GM23338 (cell line): ENCODE measurements around the gene RAB15. TPM values are rescaled to one million over a fixed set of nuclear protein-coding genes. Genes with fewer than 3 reads are reported as not detected.

Source experiments
- ATAC-seq: fragments of 200-7000 bp; cut with Tn5 transposase; 3 replicates; pipeline ENCODE4 v1.9.1; 2020
- DNase-seq: peaks from one replicate; pipeline ENCODE4 v3.0.0-alpha.2; 2015; ENCODE audit warnings: low spot score
- H2AFZ ChIP-seq: fragments of 200-600 bp; sonication (generic); 2 replicates; pipeline ENCODE4 v1.8.0; 2016; ENCODE audit warnings: antibody characterized with exemption, mild to moderate bottlenecking, moderate library complexity
- H3F3A ChIP-seq: fragments of 200-600 bp; sonication (generic); replicated peaks from 2 replicates; pipeline ENCODE4 v1.8.0; 2017; ENCODE audit warnings: antibody characterized with exemption, mixed run types, low read depth
- H3K27ac ChIP-seq: fragments of 200-600 bp; sonication (generic); 2 replicates; pipeline ENCODE4 v1.6.1; 2016; ENCODE audit warnings: low read depth
- H3K27me3 ChIP-seq: fragments of 200-600 bp; sonication (generic); 2 replicates; pipeline ENCODE4 v1.8.0; 2016; ENCODE audit warnings: mild to moderate bottlenecking, mixed run types, moderate library complexity; ENCODE audit not compliant: insufficient read depth
- H3K36me3 ChIP-seq: fragments of 200-600 bp; sonication (generic); 2 replicates; pipeline ENCODE4 v1.8.0; 2016; ENCODE audit warnings: mild to moderate bottlenecking; ENCODE audit not compliant: insufficient read depth
- H3K4me1 ChIP-seq: fragments of 200-600 bp; sonication (generic); 2 replicates; pipeline ENCODE4 v1.8.0; 2016; ENCODE audit warnings: mild to moderate bottlenecking, moderate library complexity; ENCODE audit not compliant: insufficient read depth
- H3K4me2 ChIP-seq: fragments of 200-600 bp; sonication (generic); 2 replicates; pipeline ENCODE4 v1.7.1; 2017; ENCODE audit warnings: mixed run types
- H3K4me3 ChIP-seq: fragments of 200-600 bp; sonication (generic); 2 replicates; pipeline ENCODE4 v1.6.1; 2016; ENCODE audit warnings: mixed run types
- H3K79me2 ChIP-seq: fragments of 200-600 bp; sonication (generic); replicated peaks from 2 replicates; pipeline ENCODE4 v1.8.0; 2017; ENCODE audit warnings: mild to moderate bottlenecking; ENCODE audit not compliant: insufficient read depth
- H3K9me2 ChIP-seq: fragments of 200-600 bp; sonication (generic); 2 replicates; pipeline ENCODE4 v1.8.0; 2017; ENCODE audit not compliant: insufficient read depth
- H4K20me1 ChIP-seq: fragments of 200-600 bp; sonication (generic); replicated peaks from 2 replicates; pipeline ENCODE4 v1.8.0; 2017; ENCODE audit warnings: mild to moderate bottlenecking; ENCODE audit not compliant: insufficient read depth
- H3K27ac Mint-ChIP-seq: 2 replicates; pipeline ENCODE4 v1.8.0; 2020; ENCODE audit warnings: inconsistent platforms, mild to moderate bottlenecking, moderate library complexity, mixed read lengths
- H3K27me3 Mint-ChIP-seq: 3 replicates; pipeline ENCODE4 v1.8.0; 2022; ENCODE audit warnings: low read depth, mild to moderate bottlenecking, moderate library complexity, mixed read lengths, inconsistent platforms; ENCODE audit not compliant: insufficient read depth, poor library complexity
- H3K36me3 Mint-ChIP-seq: 3 replicates; pipeline ENCODE4 v1.8.0; 2021; ENCODE audit warnings: low read depth, mild to moderate bottlenecking, inconsistent platforms, moderate library complexity, mixed read lengths
- H3K4me1 Mint-ChIP-seq: 3 replicates; pipeline ENCODE4 v1.8.0; 2020; ENCODE audit warnings: mild to moderate bottlenecking, inconsistent platforms, mixed read lengths
- H3K4me3 Mint-ChIP-seq: 3 replicates; pipeline ENCODE4 v1.8.0; 2021; ENCODE audit warnings: moderate library complexity, mild to moderate bottlenecking, inconsistent platforms, mixed read lengths
- H3K9me3 Mint-ChIP-seq: 3 replicates; pipeline ENCODE4 v1.8.0; 2020; ENCODE audit warnings: moderate library complexity, mild to moderate bottlenecking, inconsistent platforms, mixed read lengths
- CREB1 ChIP-seq: fragments of 250-450 bp; sonication (Bioruptor Pico); IDR thresholded peaks from 2 replicates; pipeline ENCODE4 v1.5.0; 2020; ENCODE audit warnings: low read depth, mild to moderate bottlenecking, moderate library complexity
- CTCF ChIP-seq, 2 experiments: fragments of 200-600 bp in 1 of 2; sonication (generic) in 1 of 2; conservative IDR thresholded peaks; 2 replicates each; pipeline versions ENCODE4 v1.5.1 to v1.6.1; 2016 to 2017; ENCODE audit warnings: antibody characterized with exemption in 2 of 2, low read depth in 2 of 2, mild to moderate bottlenecking in 2 of 2, moderate library complexity in 1 of 2
- ETS1 ChIP-seq: IDR thresholded peaks from 2 replicates; pipeline ENCODE4 v1.6.1; 2016; ENCODE audit warnings: antibody characterized with exemption
- EZH2 ChIP-seq: fragments of 200-600 bp; sonication (generic); IDR thresholded peaks from one replicate; pipeline ENCODE4 v1.8.0; 2017; ENCODE audit warnings: antibody characterized with exemption, mild to moderate bottlenecking, low read depth; ENCODE audit not compliant: unreplicated experiment
- EZH2phosphoT487 ChIP-seq: fragments of 200-600 bp; sonication (generic); IDR thresholded peaks from one replicate; pipeline ENCODE4 v1.8.1; 2018; ENCODE audit warnings: antibody characterized with exemption; ENCODE audit not compliant: unreplicated experiment
- JUNB ChIP-seq: IDR thresholded peaks from one replicate; pipeline ENCODE4 v1.6.1; 2016; ENCODE audit warnings: antibody characterized with exemption; ENCODE audit not compliant: unreplicated experiment
- NANOG ChIP-seq: IDR thresholded peaks from 2 replicates; pipeline ENCODE4 v1.6.1; 2016; ENCODE audit warnings: antibody characterized with exemption, borderline replicate concordance
- POLR2AphosphoS5 ChIP-seq: IDR thresholded peaks from 2 replicates; pipeline ENCODE4 v1.6.1; 2016; ENCODE audit warnings: antibody characterized with exemption, low read depth
- REST ChIP-seq: IDR thresholded peaks from one replicate; pipeline ENCODE4 v1.6.1; 2018; ENCODE audit warnings: antibody characterized with exemption; ENCODE audit not compliant: unreplicated experiment
- STAT1 ChIP-seq: IDR thresholded peaks from one replicate; pipeline ENCODE4 v1.6.1; 2016; ENCODE audit warnings: antibody characterized with exemption; ENCODE audit not compliant: unreplicated experiment
- ZNF114 ChIP-seq: fragments of 250-450 bp; sonication (Bioruptor Pico); IDR thresholded peaks from 2 replicates; pipeline ENCODE4 v1.5.0; 2020; ENCODE audit warnings: mild to moderate bottlenecking, moderate library complexity
- ZNF331 ChIP-seq: fragments of 250-450 bp; sonication (Bioruptor Pico); IDR thresholded peaks from 2 replicates; pipeline ENCODE4 v1.5.0; 2020; ENCODE audit warnings: low read depth, mild to moderate bottlenecking, moderate library complexity
- ZNF462 ChIP-seq: fragments of 250-450 bp; sonication (Bioruptor Pico); IDR thresholded peaks from 2 replicates; pipeline ENCODE4 v1.5.0; 2020; ENCODE audit warnings: mild to moderate bottlenecking, moderate library complexity
- polyA plus RNA-seq: library from polyadenylated mRNA; unstranded; fragments of >200 nt; fragmentation: Nextera tagmentation; extraction: Ambion mirVana; gene quantifications from 2 replicates; pipeline ENCODE4 v1.2.1, GENCODE V29; 2016
- total RNA-seq: library from RNA; depleted of rRNA; stranded (reverse); fragments of >200 nt; shearing (Covaris generic); gene quantifications from 2 replicates; pipeline ENCODE4 v1.2.3, GENCODE V29; 2014

The RAB15 gene
- total and polyA plus RNA-seq, 2 experiments from 2014 or later = 17.4 to 43.3 TPM

GRCh38 chr14:64946310-64947045, 25.7 kb downstream of the RAB15 start:
- Mint-ChIP-seq H3K36me3 (peaks cover 24% of the 10 kb centered on the region), H3K4me3 (no peak overlapping the region), H3K4me1 (peaks cover 25% of the 10 kb centered on the region), H3K9me3 (no peaks in the 10 kb centered on the region), H3K27ac (no peak overlapping the region), H3K27me3 (peaks cover 2% of the 10 kb centered on the region)
- Histone ChIP-seq H3K27ac (no peak overlapping the region), H3K4me3 (no peak overlapping the region), H3K9me2 (no peaks in the 10 kb centered on the region), H3F3A (no peaks in the 10 kb centered on the region), H3K4me2 (no peak overlapping the region), H3K27me3 (no peaks in the 10 kb centered on the region), H3K4me1 (peaks cover 21% of the 10 kb centered on the region), H3K79me2 (no peaks in the 10 kb centered on the region), H3K36me3 (peaks cover 5% of the 10 kb centered on the region; the same call in 1 of the 2 replicates), H4K20me1 (no peaks in the 10 kb centered on the region), H2AFZ (no peak overlapping the region)
- TF ChIP-seq NANOG (no peak), REST (no peak), ZNF114 (CRISPR knock-in tag) (no peak), EZH2 (no peak), ETS1 (no peak), EZH2phosphoT487 (no peak), ZNF331 (CRISPR knock-in tag) (no peak), POLR2AphosphoS5 (no peak), CTCF (conservative IDR thresholded peaks at IDR 0.05; ENCODE audit: low read depth in 2 of 2) (no peak), CREB1 (CRISPR knock-in tag) (no peak), JUNB (no peak), ZNF462 (no peak), STAT1 (no peak)
- DNase-seq (no peak), ATAC-seq (no peak)
